ENCODE data around the gene HSD11B2.

HSD11B2 gene

GRCh38 chr16:67423611-67424260, 7.2 kb upstream of the HSD11B2 start:
- DNase-seq (ENCODE audit: extremely low spot score), result no peak
- TF ChIP-seq CTBP1 (IDR thresholded peaks at IDR 0.05; ENCODE audit: borderline replicate concordance) (no peak), ZNF384 (IDR thresholded peaks at IDR 0.05) (no peak), BHLHE40 (IDR thresholded peaks at IDR 0.05; ENCODE audit: borderline replicate concordance) (no peak), FOXA1 (IDR thresholded peaks at IDR 0.05) (no peak), LEF1 (IDR thresholded peaks at IDR 0.05; ENCODE audit: borderline replicate concordance) (no peak), FOXK2 (IDR thresholded peaks at IDR 0.05) (no peak), NFRKB (IDR thresholded peaks at IDR 0.05) (no peak), FOXM1 (IDR thresholded peaks at IDR 0.05; ENCODE audit: borderline replicate concordance) (no peak), SP1 (IDR thresholded peaks at IDR 0.05) (no peak), ELF4 (IDR thresholded peaks at IDR 0.05) (no peak), PKNOX1 (IDR thresholded peaks at IDR 0.05) (no peak), HDGF (IDR thresholded peaks at IDR 0.05; ENCODE audit: borderline replicate concordance) (no peak), ARNT (IDR thresholded peaks at IDR 0.05) (no peak), L3MBTL2 (conservative IDR thresholded peaks at IDR 0.05) (no peak), TARDBP (IDR thresholded peaks at IDR 0.05) (no peak), SUZ12 (IDR thresholded peaks at IDR 0.05) (no peak)
- POLR2A ChIA-PET, result no interaction called here
- CTCF ChIA-PET, result interaction anchor here (6.0 kb wide), 1 partner anchor 41 kb away, joined by 50 read pairs; no protein-coding TSS in a partner anchor

GRCh38 chr16:67424261-67424615, 6.7 kb upstream of the HSD11B2 start:
- CTCF ChIA-PET, result interaction anchor here (0.9 to 6.0 kb wide), 2 partner anchors 40 to 51 kb away, joined by 4 to 50 read pairs; no protein-coding TSS in a partner anchor
- DNase-seq (ENCODE audit: extremely low spot score), result no peak
- POLR2A ChIA-PET, result no interaction called here
- TF ChIP-seq L3MBTL2 (conservative IDR thresholded peaks at IDR 0.05), result no peak
- TF ChIP-seq NFRKB (IDR thresholded peaks at IDR 0.05), result no peak
- no peak for TF ChIP-seq ZNF384 (IDR thresholded peaks at IDR 0.05)
- no peak for TF ChIP-seq TARDBP (IDR thresholded peaks at IDR 0.05)
- TF ChIP-seq ARNT (IDR thresholded peaks at IDR 0.05), result no peak
- no peak for TF ChIP-seq CTBP1 (IDR thresholded peaks at IDR 0.05; ENCODE audit: borderline replicate concordance)
- no peak for TF ChIP-seq FOXA1 (IDR thresholded peaks at IDR 0.05)
- TF ChIP-seq ELF4 (IDR thresholded peaks at IDR 0.05), result no peak
- TF ChIP-seq BHLHE40 (IDR thresholded peaks at IDR 0.05; ENCODE audit: borderline replicate concordance), result no peak
- TF ChIP-seq SP1 (IDR thresholded peaks at IDR 0.05), result no peak
- TF ChIP-seq PKNOX1 (IDR thresholded peaks at IDR 0.05), result no peak
- no peak for TF ChIP-seq FOXM1 (IDR thresholded peaks at IDR 0.05; ENCODE audit: borderline replicate concordance)
- no peak for TF ChIP-seq SUZ12 (IDR thresholded peaks at IDR 0.05)
- TF ChIP-seq HDGF (IDR thresholded peaks at IDR 0.05; ENCODE audit: borderline replicate concordance), result no peak

- TF ChIP-seq HDGF (IDR thresholded peaks at IDR 0.05; ENCODE audit: borderline replicate concordance) (no peak), SP1 (IDR thresholded peaks at IDR 0.05) (no peak), PKNOX1 (IDR thresholded peaks at IDR 0.05) (no peak), ELF4 (IDR thresholded peaks at IDR 0.05) (no peak), NFRKB (IDR thresholded peaks at IDR 0.05) (no peak), BHLHE40 (IDR thresholded peaks at IDR 0.05; ENCODE audit: borderline replicate concordance) (no peak), TARDBP (IDR thresholded peaks at IDR 0.05) (no peak), FOXA1 (IDR thresholded peaks at IDR 0.05) (no peak), CTBP1 (IDR thresholded peaks at IDR 0.05; ENCODE audit: borderline replicate concordance) (no peak), SUZ12 (IDR thresholded peaks at IDR 0.05) (no peak), ARNT (IDR thresholded peaks at IDR 0.05) (no peak), ZNF384 (IDR thresholded peaks at IDR 0.05) (no peak), L3MBTL2 (conservative IDR thresholded peaks at IDR 0.05) (no peak), LEF1 (IDR thresholded peaks at IDR 0.05; ENCODE audit: borderline replicate concordance) (no peak), FOXM1 (IDR thresholded peaks at IDR 0.05; ENCODE audit: borderline replicate concordance) (no peak)
Observed at GRCh38 chr16:67425061-67425460, 5.9 kb upstream of the HSD11B2 start.

GRCh38 chr16:67425580-67425979, 5.3 kb upstream of the HSD11B2 start:
- ChIA-PET POLR2A (interaction anchor here (0.7 kb wide), 1 partner anchor 165 kb away, joined by 3 read pairs; no protein-coding TSS in a partner anchor), CTCF (interaction anchor here (0.5 to 6.0 kb wide), 2 partner anchors 39 to 105 kb away, joined by 3 to 50 read pairs; no protein-coding TSS in a partner anchor)
- TF ChIP-seq PKNOX1 (IDR thresholded peaks at IDR 0.05) (no peak), HDGF (IDR thresholded peaks at IDR 0.05; ENCODE audit: borderline replicate concordance) (no peak), ZNF384 (IDR thresholded peaks at IDR 0.05) (no peak), NFRKB (IDR thresholded peaks at IDR 0.05) (no peak), L3MBTL2 (conservative IDR thresholded peaks at IDR 0.05) (no peak), ELF4 (IDR thresholded peaks at IDR 0.05) (no peak), SP1 (IDR thresholded peaks at IDR 0.05) (no peak), FOXA1 (IDR thresholded peaks at IDR 0.05) (no peak), LEF1 (IDR thresholded peaks at IDR 0.05; ENCODE audit: borderline replicate concordance) (no peak), FOXK2 (IDR thresholded peaks at IDR 0.05) (no peak)
- DNase-seq (ENCODE audit: extremely low spot score), result no peak

More at GRCh38 chr16:67425061-67425460, 5.9 kb upstream of the HSD11B2 start:
- no peak for DNase-seq (ENCODE audit: extremely low spot score)
- POLR2A ChIA-PET, result no interaction called here
- CTCF ChIA-PET, result interaction anchor here (0.5 to 6.0 kb wide), 3 partner anchors 40 to 104 kb away, joined by 3 to 50 read pairs (median 4); no protein-coding TSS in a partner anchor

- no peak for DNase-seq (ENCODE audit: extremely low spot score)
- ChIA-PET POLR2A (interaction anchor here (0.7 kb wide), 1 partner anchor 165 kb away, joined by 3 read pairs; no protein-coding TSS in a partner anchor), CTCF (interaction anchor here (6.0 kb wide), 1 partner anchor 39 kb away, joined by 50 read pairs; no protein-coding TSS in a partner anchor)
- no peak for TF ChIP-seq ELF4 (IDR thresholded peaks at IDR 0.05)
- no peak for TF ChIP-seq FOXK2 (IDR thresholded peaks at IDR 0.05)
- no peak for TF ChIP-seq ARNT (IDR thresholded peaks at IDR 0.05)
- TF ChIP-seq CTBP1 (IDR thresholded peaks at IDR 0.05; ENCODE audit: borderline replicate concordance), result no peak
- TF ChIP-seq HDGF (IDR thresholded peaks at IDR 0.05; ENCODE audit: borderline replicate concordance), result no peak
- no peak for TF ChIP-seq ZNF384 (IDR thresholded peaks at IDR 0.05)
- no peak for TF ChIP-seq TARDBP (IDR thresholded peaks at IDR 0.05)
- TF ChIP-seq SUZ12 (IDR thresholded peaks at IDR 0.05), result no peak
- no peak for TF ChIP-seq L3MBTL2 (conservative IDR thresholded peaks at IDR 0.05)
- no peak for TF ChIP-seq FOXA1 (IDR thresholded peaks at IDR 0.05)
- no peak for TF ChIP-seq NFRKB (IDR thresholded peaks at IDR 0.05)
- TF ChIP-seq LEF1 (IDR thresholded peaks at IDR 0.05; ENCODE audit: borderline replicate concordance), result no peak
- no peak for TF ChIP-seq PKNOX1 (IDR thresholded peaks at IDR 0.05)
- TF ChIP-seq FOXM1 (IDR thresholded peaks at IDR 0.05; ENCODE audit: borderline replicate concordance), result no peak
- TF ChIP-seq SP1 (IDR thresholded peaks at IDR 0.05), result no peak
Observed at GRCh38 chr16:67426022-67426421, 4.9 kb upstream of the HSD11B2 start.

Measured in HEK293T (cell line).